Activated CD8-positive, alpha-beta memory T cell treated with anti-CD3 and anti-CD28 coated beads, Interleukin-2, amount 10 ng/mL, durations not matched to agents 7 days and 5 days (primary cell): ENCODE results near the gene ULBP1. TPM values are rescaled to one million over a fixed set of nuclear protein-coding genes. Genes with fewer than 3 reads are reported as not detected.
"Not testable (repeated sequence)": the region's sequence is repeated elsewhere in the genome, so short reads cannot be mapped to it uniquely, and the experiment has no call there.

Experiments
- ATAC-seq: fragments of 150-1000 bp; cut with Tn5 transposase; one replicate; pipeline ENCODE4 v1.10.0; 2021; ENCODE audit warnings: moderate library complexity
- CTCF ChIA-PET: fragments of 350-600 bp; sonication (Branson Sonifier 250); formaldehyde crosslinking; loops from one replicate; lab custom pipeline; 2021; ENCODE audit warnings: antibody characterized with exemption; lab: Charles Lee
- DNase-seq: peaks from one replicate; pipeline ENCODE4 v3.0.0-alpha.2; 2020
- H3K27ac Mint-ChIP-seq: one replicate; pipeline ENCODE4 v1.8.0; 2021; ENCODE audit warnings: mild to moderate bottlenecking, mixed read lengths
- H3K27me3 Mint-ChIP-seq: one replicate; pipeline ENCODE4 v1.8.0; 2021; ENCODE audit warnings: mixed read lengths
- H3K36me3 Mint-ChIP-seq: one replicate; pipeline ENCODE4 v1.8.0; 2021; ENCODE audit warnings: mild to moderate bottlenecking, mixed read lengths
- H3K4me1 Mint-ChIP-seq: one replicate; pipeline ENCODE4 v1.8.0; 2021; ENCODE audit warnings: mixed read lengths
- H3K4me3 Mint-ChIP-seq: one replicate; pipeline ENCODE4 v1.8.0; 2021; ENCODE audit warnings: mild to moderate bottlenecking, moderate library complexity, mixed read lengths
- H3K9me3 Mint-ChIP-seq: one replicate; pipeline ENCODE4 v1.8.0; 2022; ENCODE audit warnings: low read depth, mixed read lengths
- total RNA-seq, 2 experiments: library from RNA; stranded (reverse); gene quantifications; one replicate each; pipeline ENCODE4 v1.2.3, GENCODE V29; 2021

Gene ULBP1
- total RNA-seq, 2 experiments from 2014 or later = 0.82 to 1.2 TPM

GRCh38 chr6:150008588-150008987 is 44.8 kb downstream of the ULBP1 start:
- Mint-ChIP-seq H3K27ac (no peak overlapping the region), H3K4me1 (peaks cover 31% of the 10 kb centered on the region), H3K27me3 (peaks cover 55% of the 10 kb centered on the region), H3K36me3 (no peaks in the 10 kb centered on the region), H3K9me3 (no peaks in the 10 kb centered on the region), H3K4me3 (no peak overlapping the region)
- no peak for ATAC-seq
- DNase-seq = peak; percentile 57
- CTCF ChIA-PET = interaction anchor here (0.7 to 1.0 kb wide), 2 partner anchors 8 to 77 kb away, joined by 3 to 5 read pairs; no protein-coding TSS in a partner anchor

- ATAC-seq, CTCF ChIA-PET: not testable (repeated sequence)
These were observed 49.4 kb downstream of the ULBP1 start for GRCh38 chr6:150012846-150013784.

GRCh38 chr6:150013785-150014622 is 50.3 kb downstream of the ULBP1 start:
- CTCF ChIA-PET, H3K36me3 Mint-ChIP-seq, H3K4me3 Mint-ChIP-seq, H3K27ac Mint-ChIP-seq, H3K9me3 Mint-ChIP-seq, DNase-seq: not testable (repeated sequence)
- ATAC-seq = peak; percentile 35
- Mint-ChIP-seq H3K4me1 (peaks cover 29% of the 10 kb centered on the region), H3K27me3 (peaks cover 89% of the 10 kb centered on the region)

More at GRCh38 chr6:150012846-150013784, 49.4 kb downstream of the ULBP1 start:
- peaks cover 35% of the 10 kb centered on the region for H3K4me1 Mint-ChIP-seq
- H3K27ac Mint-ChIP-seq, DNase-seq, H3K4me3 Mint-ChIP-seq, H3K36me3 Mint-ChIP-seq, H3K9me3 Mint-ChIP-seq: not testable (repeated sequence)
- peaks cover 88% of the 10 kb centered on the region for H3K27me3 Mint-ChIP-seq

GRCh38 chr6:150014623-150015280 is 51.0 kb downstream of the ULBP1 start:
- H3K9me3 Mint-ChIP-seq, H3K36me3 Mint-ChIP-seq, CTCF ChIA-PET, H3K27ac Mint-ChIP-seq, DNase-seq: not testable (repeated sequence)
- Mint-ChIP-seq H3K4me3 (peak overlapping the region; percentile 40), H3K27me3 (peaks cover 88% of the 10 kb centered on the region), H3K4me1 (peaks cover 29% of the 10 kb centered on the region)
- ATAC-seq = peak; percentile 13

- CTCF ChIA-PET = interaction anchor here (3.4 kb wide), 1 partner anchor 25 kb away, joined by 23 read pairs; no protein-coding TSS in a partner anchor
These were observed 51.7 kb downstream of the ULBP1 start for GRCh38 chr6:150015281-150016001.

GRCh38 chr6:150016324-150017185 is 52.8 kb downstream of the ULBP1 start:
- H3K27ac Mint-ChIP-seq = no peak overlapping the region
- peak; percentile 67 for DNase-seq
- CTCF ChIA-PET = interaction anchor here (0.6 to 3.4 kb wide), 29 partner anchors 8 to 379 kb away, joined by 3 to 23 read pairs (median 4); partner anchors contain the start of gene RAET1L
- H3K4me3 Mint-ChIP-seq = no peak overlapping the region
- H3K4me1 Mint-ChIP-seq = peaks cover 29% of the 10 kb centered on the region
- no peaks in the 10 kb centered on the region for H3K9me3 Mint-ChIP-seq
- peak; percentile 61 for ATAC-seq
- peaks cover 78% of the 10 kb centered on the region for H3K27me3 Mint-ChIP-seq
- no peaks in the 10 kb centered on the region for H3K36me3 Mint-ChIP-seq

More at GRCh38 chr6:150015281-150016001, 51.7 kb downstream of the ULBP1 start:
- DNase-seq (peak; percentile 72), ATAC-seq (peak; percentile 71)
- peak overlapping the region; percentile 40 for H3K4me3 Mint-ChIP-seq
- not testable (repeated sequence) for H3K9me3 Mint-ChIP-seq, H3K36me3 Mint-ChIP-seq
- peaks cover 83% of the 10 kb centered on the region for H3K27me3 Mint-ChIP-seq
- peak overlapping the region; percentile 57 for H3K27ac Mint-ChIP-seq
- H3K4me1 Mint-ChIP-seq = peaks cover 29% of the 10 kb centered on the region

- H3K27me3 Mint-ChIP-seq = peaks cover 73% of the 10 kb centered on the region
- not testable (repeated sequence) for ATAC-seq, H3K9me3 Mint-ChIP-seq, DNase-seq, H3K36me3 Mint-ChIP-seq, H3K27ac Mint-ChIP-seq, H3K4me3 Mint-ChIP-seq
- CTCF ChIA-PET = interaction anchor here (0.8 to 3.4 kb wide), 23 partner anchors 8 to 378 kb away, joined by 3 to 23 read pairs (median 5); partner anchors contain the start of gene RAET1L
- H3K4me1 Mint-ChIP-seq = peaks cover 29% of the 10 kb centered on the region
These were observed 53.4 kb downstream of the ULBP1 start for GRCh38 chr6:150017186-150017521.

- peaks cover 56% of the 10 kb centered on the region for H3K27me3 Mint-ChIP-seq
- no peak for ATAC-seq
- DNase-seq = no peak
- H3K27ac Mint-ChIP-seq = no peak overlapping the region
- no peaks in the 10 kb centered on the region for H3K36me3 Mint-ChIP-seq
- no peak overlapping the region for H3K4me3 Mint-ChIP-seq
- H3K4me1 Mint-ChIP-seq = peaks cover 21% of the 10 kb centered on the region
- no peaks in the 10 kb centered on the region for H3K9me3 Mint-ChIP-seq
- CTCF ChIA-PET = no interaction called here
These were observed 55.3 kb downstream of the ULBP1 start for GRCh38 chr6:150018846-150019580.

- ATAC-seq, H3K4me1 Mint-ChIP-seq, H3K27ac Mint-ChIP-seq, DNase-seq, H3K9me3 Mint-ChIP-seq, H3K36me3 Mint-ChIP-seq, H3K4me3 Mint-ChIP-seq, CTCF ChIA-PET: not testable (repeated sequence)
- peaks cover 62% of the 10 kb centered on the region for H3K27me3 Mint-ChIP-seq
These were observed 58.1 kb downstream of the ULBP1 start for GRCh38 chr6:150021870-150022269.
